ENCODE results near the gene MIEF2.

Gene MIEF2

DNA sequence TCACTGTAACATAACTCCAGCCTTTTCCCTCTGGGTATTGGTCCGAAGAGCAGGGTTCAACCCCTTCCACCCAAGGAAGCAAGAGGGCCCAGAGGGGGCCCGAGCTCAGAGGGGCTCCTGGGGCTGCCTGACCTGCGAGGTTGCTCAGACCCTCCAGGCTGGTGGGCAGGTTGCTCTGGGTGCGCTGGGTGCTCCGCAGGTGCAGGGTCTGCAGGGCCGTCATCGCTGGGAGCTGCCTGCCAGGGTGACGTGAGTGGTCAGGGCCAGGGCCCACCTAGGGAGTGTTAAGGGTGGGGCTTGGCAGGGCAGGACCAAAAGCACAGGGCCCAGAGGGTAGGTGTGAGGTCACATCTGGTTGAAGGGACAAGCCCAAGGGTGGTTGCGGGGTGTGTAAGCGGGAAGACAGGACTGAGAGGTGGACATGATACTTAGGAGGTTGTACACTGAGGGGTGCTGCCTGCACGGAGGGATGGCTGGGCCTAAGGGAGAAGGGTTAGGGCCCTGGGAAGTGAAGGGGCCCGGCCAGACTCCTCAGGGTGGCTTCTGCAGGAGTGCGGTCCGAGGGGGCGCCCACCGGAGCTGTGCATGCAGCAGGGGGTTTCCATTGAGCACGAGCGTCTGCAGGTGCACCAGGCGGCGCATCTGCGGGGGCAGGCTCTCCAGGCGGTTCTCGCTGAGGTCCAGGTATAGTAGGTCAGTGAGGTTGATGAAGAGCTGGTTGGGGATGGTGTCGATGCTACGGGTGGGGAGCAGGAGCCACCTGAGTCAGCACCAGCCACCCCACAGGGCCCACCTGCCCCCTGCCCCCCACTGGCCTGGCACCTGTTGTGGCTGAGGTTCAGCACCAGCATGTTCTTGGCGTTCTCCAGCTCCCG, 6.3 kb upstream of the MIEF2 start:
- no peak for DNase-seq
- H3K27me3 ChIP-seq (ENCODE audit: insufficient read depth, low read depth, severe bottlenecking), result no peaks in the 10 kb centered on the region
- H3K4me3 ChIP-seq (ENCODE audit: low read depth, low read length), result no peak overlapping the region
- no peaks in the 10 kb centered on the region for H3K9me3 ChIP-seq (ENCODE audit: severe bottlenecking)
- H3K36me3 ChIP-seq, result peaks cover 52% of the 10 kb centered on the region
- H3K27ac ChIP-seq, result no peak overlapping the region
- TF ChIP-seq CTCF (IDR thresholded peaks at IDR 0.05; ENCODE audit: low read depth, low read length), result no peak

- Histone ChIP-seq H3K9me3 (ENCODE audit: severe bottlenecking) (no peaks in the 10 kb centered on the region), H3K27me3 (ENCODE audit: insufficient read depth, low read depth, severe bottlenecking) (no peaks in the 10 kb centered on the region), H3K36me3 (peaks cover 47% of the 10 kb centered on the region), H3K4me3 (ENCODE audit: low read depth, low read length) (no peak overlapping the region), H3K27ac (no peak overlapping the region)
- TF ChIP-seq CTCF (IDR thresholded peaks at IDR 0.05; ENCODE audit: low read depth, low read length), result no peak
- no peak for DNase-seq
Measured at GRCh38 chr17:18254888-18255649, 5.4 kb upstream of the MIEF2 start.

DNA sequence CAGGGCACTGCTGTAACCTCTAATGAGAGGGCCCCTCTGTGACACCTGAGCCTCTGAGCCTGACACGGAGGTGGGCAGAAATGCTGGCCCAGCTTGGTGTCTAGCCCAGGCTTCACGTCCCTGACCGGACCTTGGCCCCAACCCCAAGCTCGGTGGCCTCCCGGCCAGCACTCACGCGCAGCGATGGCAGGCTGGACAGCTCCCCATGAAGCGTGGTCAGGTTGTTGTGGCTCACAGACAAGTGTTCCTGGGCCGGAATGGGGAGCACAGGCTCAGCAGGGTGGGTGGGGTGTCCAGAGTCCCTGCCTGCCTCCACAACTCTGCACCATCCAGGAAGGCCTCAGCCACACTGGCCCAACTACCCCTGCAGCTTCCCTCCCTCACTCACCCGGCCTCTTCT, 4.1 kb upstream of the MIEF2 start:
- H3K4me3 ChIP-seq (ENCODE audit: low read depth, low read length), result no peak overlapping the region
- H3K27ac ChIP-seq, result no peak overlapping the region
- no peak for TF ChIP-seq CTCF (IDR thresholded peaks at IDR 0.05; ENCODE audit: low read depth, low read length)
- H3K27me3 ChIP-seq (ENCODE audit: insufficient read depth, low read depth, severe bottlenecking), result no peaks in the 10 kb centered on the region
- H3K36me3 ChIP-seq, result peaks cover 42% of the 10 kb centered on the region
- no peaks in the 10 kb centered on the region for H3K9me3 ChIP-seq (ENCODE audit: severe bottlenecking)
- no peak for DNase-seq

DNA sequence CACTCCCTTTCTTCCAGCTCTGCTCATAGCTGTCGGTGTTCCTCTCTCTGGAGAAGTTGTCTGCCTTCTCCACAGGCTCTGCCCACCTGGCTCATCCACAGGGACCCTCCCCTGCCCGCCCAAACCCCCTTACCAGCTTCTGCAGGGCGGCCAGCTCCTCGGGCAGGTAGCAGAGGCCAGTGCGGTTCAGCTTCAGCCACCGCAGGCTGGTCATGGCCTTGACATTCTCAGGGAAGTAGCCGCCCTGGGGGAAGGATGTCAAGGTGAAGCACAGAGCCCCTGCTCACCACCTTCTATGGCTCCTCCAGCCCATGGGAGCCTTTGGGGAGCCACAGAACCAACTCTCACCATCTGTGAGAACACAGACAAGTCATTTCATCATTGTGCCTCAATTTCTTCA, 3.7 kb upstream of the MIEF2 start:
- Histone ChIP-seq H3K9me3 (ENCODE audit: severe bottlenecking) (no peaks in the 10 kb centered on the region), H3K4me3 (ENCODE audit: low read depth, low read length) (no peak overlapping the region), H3K27me3 (ENCODE audit: insufficient read depth, low read depth, severe bottlenecking) (no peaks in the 10 kb centered on the region), H3K27ac (no peak overlapping the region), H3K36me3 (peaks cover 37% of the 10 kb centered on the region)
- no peak for TF ChIP-seq CTCF (IDR thresholded peaks at IDR 0.05; ENCODE audit: low read depth, low read length)
- no peak for DNase-seq

DNA sequence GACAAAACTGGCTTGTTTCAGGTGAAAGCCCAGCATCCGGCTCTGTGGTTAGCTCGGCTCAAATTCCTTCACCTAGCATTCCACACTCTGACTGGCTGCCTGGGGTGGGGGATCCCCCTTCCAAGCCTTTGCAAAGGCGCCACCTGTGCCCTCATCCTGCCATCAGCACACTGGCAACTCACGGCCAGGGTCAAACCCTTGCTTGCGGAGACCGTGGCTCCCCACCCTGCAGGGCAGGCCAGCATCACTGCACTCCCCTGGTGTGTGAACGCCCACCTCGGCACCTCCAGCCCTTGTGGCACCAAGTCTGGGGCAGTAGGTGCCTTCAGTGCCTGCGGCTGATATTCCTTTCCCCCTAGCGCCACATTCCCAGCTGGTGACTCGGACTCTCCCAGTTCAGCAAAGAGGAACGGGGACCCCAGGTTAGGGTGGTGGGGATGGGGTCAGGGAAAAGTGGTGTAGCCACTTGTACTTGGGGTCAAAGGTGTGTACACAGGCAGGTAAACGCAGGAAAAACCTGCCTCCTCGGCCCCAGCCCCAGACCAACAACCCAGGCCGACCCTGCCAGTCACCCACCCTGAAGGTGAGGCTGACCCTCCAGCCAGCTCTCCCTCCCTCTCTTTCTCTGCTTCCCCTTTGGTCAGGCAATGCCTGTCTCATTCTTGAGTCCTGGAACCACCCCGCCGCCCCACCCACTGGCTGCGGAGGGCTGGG, 3.0 kb upstream of the MIEF2 start:
- Histone ChIP-seq H3K27ac (peak overlapping the region; percentile 80), H3K27me3 (ENCODE audit: insufficient read depth, low read depth, severe bottlenecking) (no peaks in the 10 kb centered on the region), H3K36me3 (peaks cover 33% of the 10 kb centered on the region), H3K4me3 (ENCODE audit: low read depth, low read length) (peak overlapping the region; percentile 53), H3K9me3 (ENCODE audit: severe bottlenecking) (no peaks in the 10 kb centered on the region)
- no peak for DNase-seq
- no peak for TF ChIP-seq CTCF (IDR thresholded peaks at IDR 0.05; ENCODE audit: low read depth, low read length)

All from WERI-Rb-1 (cell line).